ENCODE measurements around the gene WFDC10B. TPM values are rescaled to one million over a fixed set of nuclear protein-coding genes. Genes with fewer than 3 reads are reported as not detected.
"Not testable (repeated sequence)": the region's sequence is repeated elsewhere in the genome, so short reads cannot be mapped to it uniquely, and the experiment has no call there.

Gene WFDC10B
- not detected for total RNA-seq

DNA sequence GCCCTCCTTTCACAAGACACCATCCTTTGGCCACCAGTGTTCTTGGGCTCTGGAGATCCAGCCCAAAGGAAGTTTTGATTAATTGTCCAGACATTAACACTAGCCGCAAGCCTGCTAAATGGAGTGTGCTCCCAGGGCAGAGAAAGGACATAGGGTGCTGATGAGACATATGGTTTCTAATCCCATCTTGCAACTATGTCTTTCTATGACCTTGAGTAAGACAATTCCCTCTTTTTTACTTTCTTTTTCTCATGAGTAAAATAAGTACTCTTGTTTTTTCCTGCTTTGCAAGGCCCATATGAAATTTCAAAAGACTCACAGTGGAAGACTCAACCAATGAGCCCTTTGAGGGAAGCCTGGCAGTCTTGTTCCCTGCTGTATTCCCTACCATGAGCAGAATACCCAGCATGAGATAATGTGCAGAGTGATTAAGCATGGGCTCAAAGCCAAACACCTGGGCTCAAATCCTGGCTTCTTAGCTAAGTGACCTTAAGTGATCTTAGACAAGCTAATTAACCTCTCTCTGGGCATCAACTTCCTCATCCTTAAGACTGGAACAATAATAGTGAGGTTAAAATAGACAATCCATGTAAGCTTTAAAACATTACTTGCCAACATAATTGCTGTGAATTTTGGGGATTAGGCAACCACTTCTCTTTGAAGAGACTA is at the start of gene WFDC10B:
TSS of gene WFDC10B (minus strand) at position 51 of the 669 bp plus-strand sequence. CDS start 19,027 bp downstream, outside the sequence.
- no peak for DNase-seq (ENCODE audit: low spot score)
- no peak for ATAC-seq
- intact Hi-C loops (cut with DNase I), result no loop called here

DNA sequence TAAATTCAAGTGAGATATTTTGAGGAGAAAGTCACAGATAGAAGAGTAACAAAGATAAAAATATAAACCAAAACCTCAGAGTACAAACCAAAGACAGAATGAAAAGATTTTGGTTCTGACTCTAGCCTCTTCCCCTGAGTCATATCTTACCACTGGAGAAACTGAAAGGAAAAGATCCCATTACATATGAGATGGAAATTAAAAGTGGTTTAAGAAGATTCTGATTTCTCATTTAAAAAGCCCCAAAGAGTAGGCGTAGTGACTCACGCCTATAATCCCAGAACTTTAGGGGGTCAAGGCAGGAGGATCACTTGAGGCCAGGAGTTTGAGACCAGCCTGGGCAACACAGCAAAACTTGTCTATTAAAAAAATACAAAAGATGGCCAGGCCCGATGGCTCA is 47.9 kb upstream of the WFDC10B start:
- no peak for ATAC-seq
- no peak for DNase-seq (ENCODE audit: low spot score)
- intact Hi-C loops (cut with DNase I), result no loop called here

DNA sequence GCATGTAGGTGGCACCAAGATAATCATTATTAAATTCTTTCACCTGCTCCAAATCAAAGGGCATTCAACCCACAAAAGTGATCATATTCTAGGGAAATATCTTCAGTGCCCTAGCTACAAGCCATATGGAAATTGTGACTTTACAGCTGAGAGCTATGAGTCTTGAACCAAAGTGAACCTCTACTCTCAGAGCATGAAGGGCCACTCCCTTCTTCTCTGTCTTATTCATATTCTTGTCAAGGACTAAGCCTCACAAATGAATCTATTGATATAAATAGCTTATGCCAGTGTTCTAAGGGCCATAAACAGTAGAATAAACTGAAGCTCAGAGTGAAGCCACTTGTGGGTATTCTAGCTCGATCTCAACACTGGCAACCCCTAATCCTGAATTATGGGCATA is 46.9 kb upstream of the WFDC10B start:
- no peak for ATAC-seq
- no peak for DNase-seq (ENCODE audit: low spot score)
- intact Hi-C loops (cut with DNase I), result no loop called here

DNA sequence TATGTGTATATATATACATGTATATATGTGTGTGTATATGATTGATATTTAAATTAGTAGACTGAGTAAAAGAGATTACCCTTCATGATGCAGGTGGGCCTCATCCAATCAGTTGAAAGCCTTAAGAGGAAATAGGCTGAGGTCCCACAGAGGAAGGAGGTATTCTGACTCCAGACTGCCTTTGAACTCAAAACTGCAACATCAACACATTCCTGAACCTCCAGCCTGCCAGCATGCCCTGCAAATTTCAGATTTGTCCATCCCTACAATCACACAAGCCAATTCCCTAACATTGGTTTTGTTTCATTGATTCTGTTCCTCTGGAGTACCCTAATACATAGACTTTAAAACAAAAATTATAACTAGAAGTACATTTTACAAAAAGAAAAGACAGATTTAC is 40.2 kb upstream of the WFDC10B start:
- intact Hi-C loops (cut with DNase I), result no loop called here
- ATAC-seq, result no peak
- DNase-seq (ENCODE audit: low spot score), result no peak

DNA sequence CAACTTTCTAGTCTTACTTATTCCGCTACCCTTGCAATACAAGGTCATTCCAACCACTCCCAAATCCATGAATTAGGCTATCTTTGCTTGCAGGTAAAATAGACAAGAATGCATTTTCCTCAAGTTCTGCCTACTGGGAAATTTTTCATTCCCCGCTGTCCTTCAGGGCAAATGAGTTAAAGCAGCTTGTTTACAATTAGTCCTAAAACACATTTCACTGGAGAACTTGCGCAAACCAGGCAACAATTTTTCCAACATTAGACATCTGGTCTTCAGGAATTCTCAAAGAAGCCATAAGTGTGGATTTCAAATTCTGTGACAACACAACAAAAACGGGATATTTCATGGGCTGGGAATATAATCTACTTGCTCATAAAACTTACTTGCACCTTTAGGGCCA is 37.8 kb upstream of the WFDC10B start:
- intact Hi-C loops (cut with DNase I), result no loop called here
- ATAC-seq, result no peak
- no peak for DNase-seq (ENCODE audit: low spot score)

DNA sequence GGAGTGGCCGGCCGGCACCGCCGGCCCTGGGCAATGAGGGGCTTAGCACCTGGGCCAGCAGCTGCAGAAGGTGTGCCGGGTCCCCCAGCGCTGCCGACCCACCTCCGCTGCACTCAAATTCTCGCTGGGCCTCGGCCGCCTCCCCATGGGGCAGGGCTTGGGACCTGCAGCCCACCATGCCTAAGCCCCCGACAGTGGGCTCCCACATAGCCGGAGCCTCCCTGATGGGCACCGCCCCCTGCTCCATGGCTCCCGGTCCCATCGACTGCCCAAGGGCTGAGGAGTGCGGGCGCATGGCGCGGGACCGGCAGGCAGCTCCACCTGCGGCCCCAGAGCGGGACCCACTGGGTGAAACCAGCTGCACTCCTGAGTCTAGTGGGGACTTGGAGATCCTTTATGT is 31.2 kb upstream of the WFDC10B start:
- no peak for DNase-seq (ENCODE audit: low spot score)

DNA sequence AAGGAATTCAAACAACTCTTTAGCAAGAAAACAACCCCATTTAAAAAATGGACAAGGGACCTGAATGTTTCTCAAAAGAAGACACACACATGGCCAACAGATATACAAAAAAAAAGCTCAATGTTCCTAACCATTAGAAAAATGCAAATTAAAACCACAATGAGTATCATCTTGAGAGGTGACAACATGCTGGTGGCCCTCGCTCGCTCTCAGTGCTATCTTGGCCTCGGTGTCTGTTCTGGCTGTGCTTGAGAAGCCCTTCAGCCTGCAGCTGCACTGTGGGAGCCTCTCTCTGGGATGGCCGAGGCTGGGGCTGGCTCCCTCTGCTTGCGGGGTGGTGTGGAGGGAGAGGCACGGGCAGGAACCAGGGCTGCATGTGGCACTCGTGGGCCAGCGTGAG is 30.7 kb upstream of the WFDC10B start:
- ATAC-seq (no peak), DNase-seq (ENCODE audit: low spot score) (no peak)
- intact Hi-C loops (cut with DNase I), result no loop called here

More for the DNA sequence above, 31.2 kb upstream of the WFDC10B start:
- intact Hi-C loops (cut with DNase I), result no loop called here
- ATAC-seq, result no peak

DNA sequence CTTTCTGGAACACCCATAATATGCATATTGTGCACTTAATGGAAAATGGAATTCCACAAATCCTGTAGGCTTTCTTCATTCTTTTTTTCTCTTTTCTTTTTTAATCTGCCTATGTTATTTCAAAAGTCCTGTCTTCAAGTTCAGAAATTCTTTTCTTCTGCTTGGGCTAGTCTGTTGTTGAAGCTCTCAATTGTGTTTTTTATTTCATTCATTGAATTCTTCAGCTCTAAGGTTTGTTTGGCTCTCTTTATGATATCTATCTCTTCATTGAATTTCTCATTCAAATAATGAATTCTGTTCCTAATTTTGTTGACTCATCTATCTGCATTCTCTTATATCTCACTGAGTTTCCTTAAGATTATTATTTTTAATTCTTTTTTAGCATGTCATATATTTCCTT is 27.4 kb upstream of the WFDC10B start:
- DNase-seq (ENCODE audit: low spot score) (no peak), ATAC-seq (no peak)
- intact Hi-C loops (cut with DNase I), result no loop called here

DNA sequence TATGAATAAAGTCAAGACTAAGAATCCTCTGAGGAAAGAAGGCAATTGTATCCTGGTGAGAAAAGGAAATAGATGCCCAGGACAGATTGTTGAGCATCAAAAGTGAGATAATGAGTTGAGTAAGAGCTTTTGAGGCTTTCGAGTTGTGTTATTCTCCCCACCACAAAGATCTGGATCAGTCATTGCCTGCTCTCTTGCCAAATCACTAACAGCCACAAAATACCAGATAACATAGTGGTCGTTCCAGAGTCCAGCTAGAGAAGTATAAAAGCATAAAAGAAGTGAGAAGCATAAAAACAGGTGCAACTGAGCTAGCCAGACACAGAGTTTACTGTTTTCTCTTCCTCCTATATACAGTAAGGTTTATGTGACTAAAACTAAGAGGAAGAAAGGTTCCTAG is 22.2 kb upstream of the WFDC10B start:
- DNase-seq (ENCODE audit: low spot score), result no peak

DNA sequence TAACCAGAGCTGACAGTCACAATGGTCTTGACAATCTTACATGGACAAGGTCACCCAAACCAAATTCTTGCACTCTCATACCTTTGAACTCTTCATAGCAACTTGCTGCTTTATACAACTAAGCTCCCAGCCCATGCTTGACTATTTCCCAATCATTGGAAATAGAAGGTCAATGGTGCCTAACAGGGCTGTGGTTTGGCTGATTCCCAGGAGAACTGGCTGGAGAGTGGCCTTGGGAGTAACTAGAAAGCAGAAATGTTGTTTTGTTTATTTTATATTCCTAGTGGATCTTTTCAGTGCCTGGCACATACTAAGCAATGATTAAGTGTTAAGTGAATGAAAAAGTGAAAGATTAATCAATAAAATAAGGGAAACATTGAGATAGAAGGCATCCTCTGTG is 20.3 kb upstream of the WFDC10B start:
- DNase-seq (ENCODE audit: low spot score) (no peak), ATAC-seq (no peak)
- intact Hi-C loops (cut with DNase I), result no loop called here

More for the DNA sequence above, 22.2 kb upstream of the WFDC10B start:
- no peak for ATAC-seq
- intact Hi-C loops (cut with DNase I), result no loop called here

DNA sequence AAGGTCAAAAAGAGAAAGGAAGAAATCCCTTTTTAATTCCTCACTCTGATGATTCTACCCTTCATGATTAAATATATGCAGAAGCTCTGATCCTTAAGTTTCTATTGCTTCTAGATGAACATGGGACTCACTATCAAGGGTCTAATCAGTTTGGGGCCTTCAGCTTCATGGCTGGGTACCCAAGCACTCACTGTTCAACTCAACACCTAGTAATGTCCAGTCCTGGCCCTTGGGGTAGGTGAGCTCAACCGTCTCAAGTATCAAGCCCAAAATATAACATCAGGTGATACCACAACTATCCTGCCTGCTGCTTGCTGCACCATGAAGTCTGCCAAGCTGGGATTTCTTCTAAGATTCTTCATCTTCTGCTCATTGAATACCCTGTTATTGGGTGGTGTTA is 17.2 kb upstream of the WFDC10B start, which contains the start of gene SPINT4:
TSS of gene SPINT4 (plus strand) at position 301 of the 400 bp plus-strand sequence. CDS start at position 322, 21 bp downstream.
- intact Hi-C loops (cut with DNase I), result no loop called here
- DNase-seq (ENCODE audit: low spot score) (no peak), ATAC-seq (no peak)

DNA sequence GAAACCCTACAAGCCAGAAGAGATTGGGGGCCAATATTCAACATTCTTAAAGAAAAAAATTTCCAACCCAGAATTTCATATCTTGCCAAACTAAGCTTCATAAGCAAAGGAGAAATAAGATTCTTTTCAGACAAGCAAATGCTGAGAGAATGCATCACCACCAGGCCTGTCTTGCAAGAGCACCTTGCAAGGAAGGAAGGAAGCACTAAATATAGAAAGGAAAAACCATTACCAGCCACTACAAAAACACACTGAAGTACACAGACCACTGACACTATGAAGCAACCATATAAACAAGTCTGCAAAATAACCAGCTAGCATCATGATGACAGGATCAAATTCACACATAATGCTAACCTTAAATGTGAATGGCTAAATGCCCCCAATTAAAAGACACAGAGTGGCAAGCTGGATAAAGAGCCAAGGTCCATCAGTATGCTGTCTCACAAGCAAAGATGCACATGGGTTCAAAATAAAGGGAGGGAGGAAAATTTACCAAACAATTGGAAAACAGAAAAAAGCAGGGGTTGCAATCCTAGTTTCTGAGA is 11.4 kb upstream of the WFDC10B start:
- DNase-seq (ENCODE audit: low spot score); intact Hi-C loops (cut with DNase I); ATAC-seq: not testable (repeated sequence)

DNA sequence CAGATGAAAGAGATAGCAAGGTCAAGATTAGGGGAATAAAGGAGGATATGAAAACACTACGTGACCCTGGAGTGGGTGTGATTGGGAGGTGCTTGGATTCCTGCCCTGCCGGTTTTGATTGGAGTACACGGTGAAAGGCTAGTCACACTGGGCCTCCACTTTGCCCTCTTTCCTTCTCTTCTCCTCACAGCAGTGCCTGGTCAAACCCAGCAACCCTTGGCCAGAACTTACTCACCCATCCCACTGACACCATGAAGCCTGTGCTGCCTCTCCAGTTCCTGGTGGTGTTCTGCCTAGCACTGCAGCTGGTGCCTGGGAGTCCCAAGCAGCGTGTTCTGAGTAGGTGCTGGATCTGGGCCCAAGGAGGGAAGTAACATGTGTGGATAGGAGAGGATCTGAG is 2.9 kb downstream of the WFDC10B start, which contains the start of gene WFDC13:
TSS of gene WFDC13 (plus strand) at position 166 of the 400 bp plus-strand sequence. CDS start at position 252, 86 bp downstream.
- ATAC-seq (no peak), DNase-seq (ENCODE audit: low spot score) (no peak)
- intact Hi-C loops (cut with DNase I), result no loop called here

DNA sequence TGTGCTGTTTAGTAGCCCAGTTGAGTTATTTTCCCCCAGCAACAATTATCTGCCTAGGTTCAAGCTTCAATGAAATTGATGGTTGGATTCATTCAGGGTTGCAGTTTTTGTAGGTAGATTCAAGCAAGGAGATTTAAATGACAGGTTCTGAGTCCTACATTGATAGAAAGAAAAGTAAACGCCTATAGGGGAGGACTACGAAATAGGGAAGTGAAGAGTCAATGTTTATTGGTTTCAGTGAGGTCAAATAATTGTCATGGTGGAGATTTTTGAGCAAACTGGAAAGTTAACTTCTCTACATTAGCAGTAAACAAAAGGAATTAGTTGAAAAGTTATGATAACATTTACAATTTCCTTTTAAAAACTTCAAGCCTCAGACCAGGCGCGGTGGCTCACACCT is 3.7 kb downstream of the WFDC10B start:
- ATAC-seq, result no peak
- DNase-seq (ENCODE audit: low spot score), result no peak
- intact Hi-C loops (cut with DNase I), result no loop called here

DNA sequence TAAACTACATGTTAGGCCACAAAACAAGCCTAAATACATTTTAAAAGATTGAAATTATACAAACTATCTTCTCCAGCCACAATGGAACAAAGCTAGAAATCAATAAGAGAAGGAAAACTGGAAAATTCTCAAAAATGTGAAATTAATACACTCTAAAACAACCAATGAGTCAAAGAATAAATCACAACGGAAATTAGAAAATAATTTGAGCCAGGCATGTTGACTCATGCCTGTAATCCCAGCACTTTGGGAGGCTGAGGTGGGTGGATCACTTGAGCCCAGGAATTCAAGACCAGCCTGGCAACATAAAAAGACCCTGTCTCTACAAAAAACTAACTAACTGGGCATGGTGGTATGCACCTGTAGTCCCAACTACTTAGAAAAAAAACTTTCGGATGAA is 9.3 kb downstream of the WFDC10B start:
- intact Hi-C loops (cut with DNase I), result no loop called here
- DNase-seq (ENCODE audit: low spot score) (no peak), ATAC-seq (no peak)

DNA sequence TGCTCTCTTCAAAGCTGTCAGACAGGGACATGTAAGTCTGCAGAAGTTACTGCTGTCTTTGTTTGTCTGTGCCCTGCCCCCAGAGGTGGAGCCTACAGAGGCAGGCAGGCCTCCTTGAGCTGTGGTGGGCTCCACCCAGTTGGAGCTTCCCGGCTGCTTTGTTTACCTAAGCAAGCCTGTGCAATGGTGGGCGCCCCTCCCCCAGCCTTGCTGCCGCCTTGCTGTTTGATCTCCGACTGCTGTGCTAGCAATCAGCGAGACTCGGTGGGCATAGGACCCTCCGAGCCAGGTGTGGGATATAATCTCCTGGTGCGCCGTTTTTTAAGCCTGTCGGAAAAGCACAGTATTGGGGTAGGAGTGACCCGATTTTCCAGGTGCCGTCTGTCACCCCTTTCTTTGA is 11.5 kb downstream of the WFDC10B start:
- intact Hi-C loops (cut with DNase I); DNase-seq (ENCODE audit: low spot score); ATAC-seq: not testable (repeated sequence)

DNA sequence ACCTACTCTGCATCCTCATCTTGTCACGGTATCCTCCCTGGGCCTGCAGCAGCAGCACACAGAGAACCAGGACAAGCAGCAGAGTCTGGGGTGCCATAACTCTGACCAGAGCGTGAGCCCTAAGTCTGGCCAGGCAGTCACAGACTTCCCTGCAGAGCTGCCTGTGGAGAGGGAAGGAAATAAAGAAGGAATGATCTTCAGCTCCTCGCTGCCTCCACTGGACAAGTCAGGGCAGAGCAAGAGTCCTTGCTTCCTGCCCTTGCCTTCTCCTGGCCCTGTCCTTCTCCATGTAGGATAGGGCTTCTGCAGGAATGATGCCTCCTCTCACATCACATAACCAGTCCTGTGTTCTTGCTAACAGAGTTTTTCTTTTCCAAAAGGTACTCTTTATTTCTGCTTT is 18.9 kb downstream of the WFDC10B start:
- ATAC-seq (no peak), DNase-seq (ENCODE audit: low spot score) (no peak)
- intact Hi-C loops (cut with DNase I), result no loop called here

DNA sequence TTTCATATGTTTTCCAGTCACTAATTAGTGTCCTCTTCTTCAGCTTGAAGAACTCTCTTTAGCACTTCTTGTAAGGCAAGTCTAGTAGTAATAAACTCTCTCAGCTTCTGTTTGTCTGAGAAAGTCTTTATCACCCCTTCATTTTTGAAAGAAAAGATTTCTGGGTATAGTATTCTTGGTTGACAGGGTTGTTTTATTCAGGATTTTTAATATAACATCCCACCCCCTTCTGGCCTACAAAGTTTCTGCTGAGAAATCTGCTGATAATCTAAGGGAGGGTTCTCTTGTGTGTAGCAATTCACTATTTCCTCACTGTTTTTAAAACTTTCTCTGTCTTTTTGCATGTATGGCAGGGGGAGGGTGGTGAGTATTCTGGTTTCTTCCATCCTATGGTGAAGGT is 25.2 kb downstream of the WFDC10B start:
- no peak for ATAC-seq
- no peak for DNase-seq (ENCODE audit: low spot score)
- intact Hi-C loops (cut with DNase I), result no loop called here

DNA sequence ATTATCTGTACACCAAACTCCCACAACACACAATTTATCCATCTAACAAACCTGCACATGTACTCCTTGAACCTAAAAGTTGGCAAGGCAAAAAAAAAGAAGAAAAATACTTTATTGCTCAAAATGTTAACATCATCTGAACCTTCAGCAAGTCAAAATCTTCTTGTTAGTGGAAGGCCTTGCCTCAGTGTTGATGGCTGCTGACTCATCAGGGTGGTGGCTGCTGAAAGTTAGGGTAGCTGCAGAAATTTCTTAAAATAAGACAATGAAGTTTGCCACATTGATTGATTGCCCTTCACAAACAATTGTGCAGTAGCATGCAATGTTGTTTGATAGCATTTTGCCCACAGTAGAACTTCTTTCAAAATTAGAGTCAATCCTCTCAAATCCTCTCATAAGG is 32.1 kb downstream of the WFDC10B start:
- no peak for DNase-seq (ENCODE audit: low spot score)
- intact Hi-C loops (cut with DNase I), result no loop called here

DNA sequence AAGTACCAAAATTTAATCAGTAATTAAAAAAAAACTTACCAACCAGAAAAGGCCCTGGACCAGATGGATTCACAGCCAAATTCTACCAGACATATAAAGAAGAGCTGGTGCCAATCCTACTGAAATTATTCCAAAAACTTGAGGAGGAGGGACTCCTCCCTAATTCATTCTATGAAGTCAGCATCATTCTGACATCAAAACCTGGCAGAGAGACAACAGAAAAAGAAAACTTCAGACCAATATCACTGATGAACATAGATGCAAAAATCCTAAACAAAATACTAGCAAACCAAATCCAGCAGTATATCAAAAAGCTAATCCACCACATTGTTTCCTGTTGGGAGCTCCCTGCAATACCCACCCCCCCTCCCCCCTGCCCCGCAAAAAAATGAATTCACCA is 34.7 kb downstream of the WFDC10B start, which contains the start of gene WFDC11:
TSS of gene WFDC11 (minus strand) at position 101 of the 400 bp plus-strand sequence. CDS start 19,639 bp downstream, outside the sequence.
- no peak for DNase-seq (ENCODE audit: low spot score)
- ATAC-seq, result no peak
- intact Hi-C loops (cut with DNase I), result no loop called here

More for the DNA sequence above, 32.1 kb downstream of the WFDC10B start:
- ATAC-seq, result no peak

DNA sequence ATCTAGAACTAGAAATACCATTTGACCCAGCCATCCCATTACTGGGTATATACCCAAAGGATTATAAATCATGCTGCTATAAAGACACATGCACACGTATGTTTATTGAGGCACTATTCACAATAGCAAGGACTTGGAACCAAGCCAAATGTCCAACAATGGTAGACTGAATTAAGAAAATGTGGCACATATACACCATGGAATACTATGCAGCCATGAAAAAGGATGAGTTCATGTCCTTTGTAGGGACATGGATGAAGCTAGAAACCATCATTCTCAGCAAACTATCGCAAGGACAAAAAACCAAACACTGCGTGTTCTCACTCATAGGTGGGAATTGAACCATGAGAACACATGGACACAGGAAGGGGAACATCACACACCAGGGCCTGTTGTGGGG is 47.8 kb downstream of the WFDC10B start:
- intact Hi-C loops (cut with DNase I); DNase-seq (ENCODE audit: low spot score); ATAC-seq: not testable (repeated sequence)
